Lower lobe of right lung (tissue), 2 donors: Measurements from ENCODE around the gene AMOTL2. TPM values are rescaled to one million over a fixed set of nuclear protein-coding genes. Genes with fewer than 3 reads are reported as not detected.
A peak's percentile ranks its signal among the peaks of the same experiment; 100 is the strongest.

Experiments used
- ATAC-seq, 2 donors: fragments of 200-7000 bp; cut with Tn5 transposase; one replicate each; pipeline ENCODE4 v1.9.1; 2020 to 2022; ENCODE audit warnings: mild to moderate bottlenecking in 2 of 2, moderate library complexity in 2 of 2
- DNase-seq: peaks from one replicate; pipeline ENCODE4 v3.0.0-alpha.2; 2020
- H3K27ac ChIP-seq: fragments of 200-600 bp; one replicate; pipeline ENCODE4 v1.8.0; 2022
- H3K27me3 ChIP-seq: fragments of 200-600 bp; one replicate; pipeline ENCODE4 v1.8.0; 2022; ENCODE audit warnings: low read depth
- H3K36me3 ChIP-seq: fragments of 200-600 bp; one replicate; pipeline ENCODE4 v1.8.0; 2022; ENCODE audit warnings: mild to moderate bottlenecking
- H3K4me1 ChIP-seq: fragments of 200-600 bp; one replicate; pipeline ENCODE4 v1.8.0; 2022
- H3K4me3 ChIP-seq: fragments of 200-600 bp; one replicate; pipeline ENCODE4 v1.8.0; 2022; ENCODE audit warnings: mild to moderate bottlenecking
- H3K9me3 ChIP-seq: fragments of 200-600 bp; one replicate; pipeline ENCODE4 v1.8.0; 2022
- intact Hi-C: fragments of 100-400 bp; cut with DNase I; formaldehyde crosslinking; loops from one replicate; pipeline ENCODE4 v1.11.0; 2022
- total RNA-seq: library from RNA; stranded (reverse); fragmentation: NEBNext Ultra II Directional; extraction: Animal tissue kit (Norgen Biotek cat#: 25700); gene quantifications from one replicate; pipeline ENCODE4 v1.2.1, GENCODE V29; 2021
- TF ChIP-seq, protein P1 (sequence below): fragments of 200-600 bp; IDR thresholded peaks from one replicate; pipeline ENCODE4 v1.8.0; 2022; ENCODE audit warnings: antibody characterized with exemption, mild to moderate bottlenecking
- donor health status: DM: no; HTN: yes; CAD: no; lungs with severe emphysema.

AMOTL2 gene
- total RNA-seq, 1 donor from 2014 or later = 77.8 TPM

DNA sequence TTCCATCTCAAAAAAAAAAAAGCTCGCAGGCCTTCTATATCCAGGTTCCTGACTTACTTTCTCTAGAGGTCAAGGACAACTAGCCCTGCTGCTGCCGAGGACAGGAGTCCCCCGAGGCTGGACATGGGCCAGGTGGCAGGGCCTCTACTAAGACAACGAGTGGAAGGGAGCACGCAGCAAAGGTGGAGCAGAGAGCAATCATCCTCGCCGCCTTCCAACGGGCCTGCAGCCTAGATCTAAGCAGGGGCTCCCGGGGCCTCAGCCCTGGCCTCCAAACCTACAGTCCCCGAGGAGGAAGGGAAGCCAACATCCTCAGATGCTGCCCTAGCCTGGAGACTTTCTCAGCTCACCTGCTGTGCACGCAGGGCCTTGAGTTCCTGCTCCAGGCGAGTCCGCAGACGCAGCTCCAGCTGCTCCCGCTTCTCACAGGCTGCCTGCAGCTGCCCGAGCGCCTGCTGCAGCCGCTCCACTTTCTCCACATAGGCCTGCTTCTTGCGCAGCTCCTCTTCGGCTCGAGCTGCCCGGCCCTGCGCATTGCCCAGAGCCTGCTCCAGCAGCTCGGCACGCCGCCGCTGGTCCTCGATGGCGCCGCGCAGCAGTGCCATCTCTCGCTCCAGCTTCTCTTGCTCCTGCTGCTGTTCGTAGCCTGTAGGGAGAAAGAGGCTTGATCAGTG, 12.9 kb downstream of the AMOTL2 start:
- H3K36me3 ChIP-seq = peaks cover 92% of the 10 kb centered on the region
- peaks cover 99% of the 10 kb centered on the region for H3K4me1 ChIP-seq
- H3K27me3 ChIP-seq = peaks cover 7% of the 10 kb centered on the region
- H3K4me3 ChIP-seq = no peak overlapping the region
- ATAC-seq (no peak), DNase-seq (peak; percentile 42)
- H3K9me3 ChIP-seq = no peaks in the 10 kb centered on the region
- TF ChIP-seq, protein P1, sequence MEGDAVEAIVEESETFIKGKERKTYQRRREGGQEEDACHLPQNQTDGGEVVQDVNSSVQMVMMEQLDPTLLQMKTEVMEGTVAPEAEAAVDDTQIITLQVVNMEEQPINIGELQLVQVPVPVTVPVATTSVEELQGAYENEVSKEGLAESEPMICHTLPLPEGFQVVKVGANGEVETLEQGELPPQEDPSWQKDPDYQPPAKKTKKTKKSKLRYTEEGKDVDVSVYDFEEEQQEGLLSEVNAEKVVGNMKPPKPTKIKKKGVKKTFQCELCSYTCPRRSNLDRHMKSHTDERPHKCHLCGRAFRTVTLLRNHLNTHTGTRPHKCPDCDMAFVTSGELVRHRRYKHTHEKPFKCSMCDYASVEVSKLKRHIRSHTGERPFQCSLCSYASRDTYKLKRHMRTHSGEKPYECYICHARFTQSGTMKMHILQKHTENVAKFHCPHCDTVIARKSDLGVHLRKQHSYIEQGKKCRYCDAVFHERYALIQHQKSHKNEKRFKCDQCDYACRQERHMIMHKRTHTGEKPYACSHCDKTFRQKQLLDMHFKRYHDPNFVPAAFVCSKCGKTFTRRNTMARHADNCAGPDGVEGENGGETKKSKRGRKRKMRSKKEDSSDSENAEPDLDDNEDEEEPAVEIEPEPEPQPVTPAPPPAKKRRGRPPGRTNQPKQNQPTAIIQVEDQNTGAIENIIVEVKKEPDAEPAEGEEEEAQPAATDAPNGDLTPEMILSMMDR = no peak
- peak overlapping the region; percentile 86 for H3K27ac ChIP-seq
- intact Hi-C loops = loop anchor here (10.0 kb wide), 1 partner anchor 46 kb away; no protein-coding TSS in a partner anchor

DNA sequence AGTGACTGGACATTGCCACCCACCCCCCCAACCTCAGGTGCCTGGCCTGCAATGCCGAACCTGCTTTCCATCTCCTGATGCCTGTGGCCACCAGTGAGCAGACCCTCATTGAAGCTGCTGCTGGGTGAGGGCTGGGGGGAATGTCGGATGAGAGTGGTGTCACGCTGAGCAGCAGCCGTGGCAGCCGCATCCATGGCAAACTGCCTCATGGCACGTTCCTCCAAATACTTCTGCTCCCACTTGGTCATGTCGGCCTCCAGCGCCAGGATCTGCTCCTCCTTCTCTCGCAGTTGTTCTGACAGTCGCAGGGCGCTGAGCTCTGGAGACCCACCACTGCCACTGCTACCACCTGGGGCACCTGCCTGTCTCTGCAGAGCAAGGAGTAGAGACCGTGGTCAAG, 14.2 kb downstream of the AMOTL2 start:
- Histone ChIP-seq H3K27ac (peak overlapping the region; percentile 86), H3K4me1 (peaks cover 99% of the 10 kb centered on the region), H3K27me3 (peaks cover 7% of the 10 kb centered on the region), H3K9me3 (no peaks in the 10 kb centered on the region), H3K36me3 (peaks cover 92% of the 10 kb centered on the region), H3K4me3 (no peak overlapping the region)
- ATAC-seq (no peak), DNase-seq (peak; percentile 45)
- TF ChIP-seq, protein P1 = no peak
- intact Hi-C loops = loop anchor here (10.0 kb wide), 1 partner anchor 45 kb away; no protein-coding TSS in a partner anchor

DNA sequence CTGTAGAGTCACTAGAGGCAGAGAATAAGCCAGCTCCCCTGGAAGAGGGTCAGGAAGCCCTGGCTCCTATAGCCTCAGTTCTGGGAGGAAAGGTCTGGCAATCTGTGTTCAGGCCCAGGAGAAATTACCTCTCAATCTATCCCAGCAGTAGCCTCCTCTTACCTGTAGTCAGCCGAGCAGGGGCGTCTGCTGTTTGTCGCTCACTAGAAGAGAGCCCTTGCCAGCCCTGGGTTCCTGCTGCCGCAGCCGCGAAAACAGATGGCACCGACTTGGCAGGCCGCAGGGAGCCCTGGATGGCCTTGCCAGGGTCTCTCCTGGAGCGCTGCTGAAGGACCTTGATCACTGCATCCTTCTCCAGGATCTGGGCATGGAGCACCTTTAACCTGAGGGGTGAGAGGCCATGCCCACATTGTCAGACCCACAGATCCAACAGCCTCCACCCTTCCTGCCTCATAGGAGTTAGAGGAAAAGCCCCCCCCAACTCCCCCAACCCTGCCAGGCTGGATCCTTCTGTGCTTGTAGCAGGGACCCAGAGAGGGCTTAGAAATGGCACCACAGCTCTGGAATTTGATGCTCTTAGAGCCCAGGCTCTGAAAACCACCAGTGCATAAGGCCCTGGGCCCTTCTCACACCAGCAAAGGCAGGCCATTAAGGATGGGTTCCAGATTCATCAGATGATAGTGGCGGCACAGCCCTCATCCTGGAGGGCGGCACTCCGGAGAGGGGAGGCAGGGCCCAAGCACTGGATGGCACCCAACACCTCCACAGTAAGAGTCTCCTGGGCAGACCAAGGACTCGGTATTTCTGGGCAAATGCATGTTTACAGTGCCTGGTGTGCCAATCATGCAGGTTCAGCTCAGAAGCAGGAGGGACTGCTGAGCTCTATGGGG, 14.9 kb downstream of the AMOTL2 start:
- TF ChIP-seq, protein P1 = no peak
- H3K4me3 ChIP-seq = no peak overlapping the region
- H3K9me3 ChIP-seq = no peaks in the 10 kb centered on the region
- H3K36me3 ChIP-seq = peaks cover 95% of the 10 kb centered on the region
- H3K27me3 ChIP-seq = peaks cover 7% of the 10 kb centered on the region
- intact Hi-C loops = loop anchor here (10.0 kb wide), 1 partner anchor 45 kb away; no protein-coding TSS in a partner anchor
- no peak for ATAC-seq
- DNase-seq = peak; percentile 41
- peaks cover 99% of the 10 kb centered on the region for H3K4me1 ChIP-seq
- H3K27ac ChIP-seq = peak overlapping the region; percentile 86

DNA sequence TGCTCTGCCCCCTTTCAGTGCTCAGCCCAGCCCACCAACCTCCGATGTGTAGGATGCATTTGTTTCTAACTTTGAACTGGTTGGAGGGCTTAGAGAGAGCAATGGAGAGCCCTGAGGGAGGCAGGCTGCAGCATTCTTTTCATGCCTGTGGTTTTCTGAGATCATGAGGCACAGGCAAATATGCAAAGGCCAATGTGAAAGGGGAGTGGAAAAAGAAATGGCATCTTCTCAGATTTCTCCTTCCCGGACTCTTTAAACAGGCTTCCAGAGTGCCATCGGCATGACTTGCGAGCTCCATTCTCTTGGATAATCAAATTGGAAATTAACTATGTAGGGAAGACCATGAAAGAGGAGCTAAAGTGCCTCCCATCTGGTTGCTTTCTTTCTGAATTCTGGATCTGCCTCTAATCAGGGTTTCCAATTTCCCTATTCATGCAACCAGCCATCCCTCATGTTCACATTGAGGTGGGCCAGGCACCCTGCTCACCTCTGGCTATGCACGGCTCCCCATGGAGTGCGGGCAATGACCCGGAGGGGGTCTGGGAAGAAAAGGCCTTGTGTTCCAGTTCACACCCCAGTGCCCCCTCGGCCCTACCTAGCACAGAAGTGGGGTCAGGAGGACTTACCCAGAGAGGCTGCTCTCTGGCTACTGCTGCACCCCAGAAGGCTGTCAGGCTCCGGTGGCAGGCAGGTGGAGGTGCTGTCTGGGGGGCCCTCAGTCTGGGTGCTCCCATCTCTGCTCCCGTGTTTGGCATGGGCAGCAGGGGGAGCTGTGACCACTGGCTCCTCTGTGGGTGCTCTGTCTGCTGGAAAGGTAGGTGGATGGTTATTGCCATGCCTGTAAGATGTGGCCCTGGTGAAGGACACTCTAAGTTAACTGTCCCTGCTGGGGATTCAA, 16.1 kb downstream of the AMOTL2 start:
- DNase-seq = peak; percentile 54
- peaks cover 91% of the 10 kb centered on the region for H3K36me3 ChIP-seq
- ATAC-seq = peak; percentile 83 to 88
- TF ChIP-seq, protein P1 = peak; percentile 32
- H3K9me3 ChIP-seq = no peaks in the 10 kb centered on the region
- H3K27ac ChIP-seq = peak overlapping the region; percentile 86
- no peak overlapping the region for H3K4me3 ChIP-seq
- intact Hi-C loops = no loop called here
- no peaks in the 10 kb centered on the region for H3K27me3 ChIP-seq
- peaks cover 100% of the 10 kb centered on the region for H3K4me1 ChIP-seq
